OCI-M2 (cell line): ENCODE measurements around the gene SERPINA3.
"Not testable (repeated sequence)": the region's sequence is repeated elsewhere in the genome, so short reads cannot be mapped to it uniquely, and the experiment has no call there.

ENCODE experiments used
- DNase-seq: peaks from one replicate; lab custom pipeline; 2025; ENCODE audit not compliant: unreplicated experiment; lab: John Stamatoyannopoulos, UW

The SERPINA3 gene

GRCh38 chr14:94584591-94585280 lies 27.5 kb upstream of the SERPINA3 start:
- no peak for DNase-seq

- DNase-seq, result no peak
Observed at GRCh38 chr14:94586635-94587034, 25.6 kb upstream of the SERPINA3 start.

- no peak for DNase-seq
Observed at GRCh38 chr14:94588311-94588710, 23.9 kb upstream of the SERPINA3 start.

- no peak for DNase-seq
Observed at GRCh38 chr14:94591073-94591472, 21.1 kb upstream of the SERPINA3 start.

DNA sequence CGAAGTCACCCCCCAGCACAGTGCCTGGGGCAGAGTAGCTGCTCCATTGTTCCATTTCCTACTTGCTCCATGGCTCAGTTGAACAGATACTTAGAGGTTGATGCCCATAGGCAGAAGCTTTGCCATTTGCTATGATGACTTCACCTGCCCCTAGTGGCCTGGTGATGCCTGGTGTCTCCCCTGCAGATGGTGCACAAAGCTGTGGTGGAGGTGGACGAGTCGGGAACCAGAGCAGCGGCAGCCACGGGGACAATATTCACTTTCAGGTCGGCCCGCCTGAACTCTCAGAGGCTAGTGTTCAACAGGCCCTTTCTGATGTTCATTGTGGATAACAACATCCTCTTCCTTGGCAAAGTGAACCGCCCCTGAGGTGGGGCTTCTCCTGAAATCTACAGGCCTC lies 20.3 kb upstream of the SERPINA3 start:
- no peak for DNase-seq

DNA sequence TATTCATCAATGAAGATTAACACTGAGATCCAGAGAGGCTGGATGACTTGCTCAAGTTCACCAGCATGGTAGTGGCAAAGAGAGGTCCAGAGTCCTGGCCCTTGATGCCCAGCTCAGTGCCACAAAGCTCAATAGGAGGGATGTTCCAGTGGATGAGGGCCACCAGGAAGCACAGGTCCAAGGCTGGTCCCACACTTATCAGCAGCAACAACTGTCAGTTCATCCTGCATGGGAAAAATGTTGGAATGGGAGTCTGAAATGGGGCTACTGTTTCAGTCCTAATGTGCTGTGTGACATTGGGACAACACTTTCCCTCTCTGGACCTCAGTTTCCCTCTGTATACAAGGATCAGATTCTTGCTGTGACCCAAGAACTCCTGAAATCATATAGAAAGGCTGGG lies 19.7 kb upstream of the SERPINA3 start:
- DNase-seq, result no peak

GRCh38 chr14:94593376-94593748 lies 18.8 kb upstream of the SERPINA3 start:
- DNase-seq, result no peak

DNA sequence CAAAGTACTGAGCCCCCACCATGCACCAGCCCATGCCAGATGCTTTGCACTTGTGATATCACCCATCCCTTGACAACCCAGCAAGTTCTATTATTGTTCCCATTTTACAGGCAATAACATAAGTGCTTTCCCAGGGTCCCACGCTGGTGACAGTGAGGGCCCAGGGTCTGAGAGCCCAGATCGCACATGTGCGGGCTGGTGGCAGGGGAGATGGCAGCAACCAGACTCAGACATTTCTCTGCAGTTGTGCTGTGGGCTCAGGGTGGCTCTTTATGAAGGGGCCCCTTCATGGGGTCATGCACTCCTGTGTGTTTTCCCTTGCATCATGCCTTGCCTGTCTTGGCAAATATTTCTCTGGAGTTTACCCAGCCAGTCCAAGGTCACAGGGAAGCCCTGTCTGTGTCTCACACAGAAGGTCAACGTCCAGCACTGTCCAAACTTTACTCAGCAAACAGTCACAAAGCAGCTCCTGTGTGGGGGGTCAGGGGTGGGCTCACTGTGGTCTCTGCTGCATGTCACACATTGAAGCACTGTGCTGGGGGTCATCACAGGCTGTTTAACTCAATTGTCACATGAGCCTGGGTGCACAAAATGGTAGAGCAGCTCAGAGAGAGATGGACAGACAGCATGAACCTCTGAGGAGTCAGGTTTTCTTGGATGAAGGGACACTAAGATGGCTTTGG lies 18.3 kb upstream of the SERPINA3 start:
- DNase-seq, result no peak

GRCh38 chr14:94594441-94594840 lies 17.8 kb upstream of the SERPINA3 start:
- no peak for DNase-seq

GRCh38 chr14:94595912-94596311 lies 16.3 kb upstream of the SERPINA3 start:
- no peak for DNase-seq

- no peak for DNase-seq
Observed at GRCh38 chr14:94596361-94596760, 15.8 kb upstream of the SERPINA3 start.

DNA sequence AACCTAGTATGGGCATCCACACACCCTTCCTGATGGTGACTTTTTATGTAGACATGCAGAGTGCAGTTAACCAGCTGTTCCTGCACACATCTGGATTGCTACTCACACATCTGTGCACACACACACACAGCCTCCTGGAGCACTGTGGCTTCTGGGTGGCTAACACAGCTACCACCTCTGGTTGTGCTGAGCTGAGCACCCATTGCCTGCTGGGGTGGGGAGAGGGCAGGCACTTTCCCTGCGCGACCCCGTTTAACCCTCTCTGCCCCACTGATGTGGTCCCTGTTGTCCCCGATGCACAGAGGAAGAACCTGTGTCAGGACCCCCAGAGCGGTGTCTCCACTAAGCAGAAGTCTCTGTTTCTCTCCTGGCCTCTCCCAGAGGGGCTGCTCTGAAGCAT lies 14.4 kb upstream of the SERPINA3 start:
- no peak for DNase-seq

- DNase-seq, result no peak
Observed at GRCh38 chr14:94598506-94598815, 13.7 kb upstream of the SERPINA3 start.

GRCh38 chr14:94598816-94599655 lies 13.2 kb upstream of the SERPINA3 start:
- DNase-seq, result no peak

- DNase-seq, result no peak
Observed at GRCh38 chr14:94599656-94600004, 12.6 kb upstream of the SERPINA3 start.

GRCh38 chr14:94600148-94600545 lies 12.0 kb upstream of the SERPINA3 start:
- DNase-seq, result no peak

GRCh38 chr14:94601884-94602391 lies 10.3 kb upstream of the SERPINA3 start:
- no peak for DNase-seq

DNA sequence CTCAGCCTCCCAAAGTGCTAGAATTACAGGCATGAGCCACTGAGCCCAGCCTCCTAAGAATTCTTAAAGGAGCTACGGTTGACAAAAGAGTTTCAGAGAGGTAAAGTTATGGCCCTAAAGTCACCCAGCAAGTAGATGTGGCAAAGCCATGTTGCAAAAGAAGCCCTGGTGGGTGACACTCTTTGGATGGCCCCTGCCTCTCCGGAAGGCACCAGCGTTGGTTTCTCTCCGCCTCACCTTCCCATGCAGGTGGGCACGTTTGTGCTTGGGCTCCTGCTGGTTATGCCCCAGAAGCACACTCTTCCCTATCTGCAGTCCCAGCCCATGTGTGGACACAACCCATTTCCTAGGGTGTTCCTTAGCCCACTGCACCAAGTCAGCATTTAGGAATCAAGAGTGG lies 9.5 kb upstream of the SERPINA3 start:
- no peak for DNase-seq

GRCh38 chr14:94605361-94605760 lies 6.8 kb upstream of the SERPINA3 start:
- no peak for DNase-seq

- not testable (repeated sequence) for DNase-seq
Observed at GRCh38 chr14:94608966-94609365, 3.2 kb upstream of the SERPINA3 start.

DNA sequence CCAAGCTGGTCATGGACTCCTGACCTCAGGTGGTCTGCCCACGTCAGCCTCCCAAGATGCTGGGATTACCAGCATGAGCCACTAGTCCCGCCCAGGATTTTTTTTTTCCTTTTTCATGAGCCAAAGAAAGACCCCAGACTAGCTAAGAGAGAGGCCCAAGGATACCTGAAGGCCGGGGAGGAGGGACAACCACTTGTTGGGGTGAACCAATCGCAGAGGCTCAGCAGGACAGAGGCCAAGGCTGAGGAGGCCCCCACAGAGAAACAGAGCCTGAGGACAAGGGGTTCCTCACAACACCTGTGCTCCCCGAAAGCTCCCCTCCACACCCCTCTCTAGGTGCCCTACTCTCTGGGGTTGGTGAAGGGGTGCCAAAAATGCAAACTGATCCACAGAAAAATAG lies 1.0 kb upstream of the SERPINA3 start:
- no peak for DNase-seq
